PC-3 (cell line): Measurements from ENCODE around the gene PTPRN2.

Source experiments
- EZH2 ChIP-seq: fragments of 300-600 bp; sonication (generic); IDR thresholded peaks from one replicate; pipeline ENCODE4 v1.6.1; 2017; ENCODE audit warnings: antibody characterized with exemption, mild to moderate bottlenecking, low read length; ENCODE audit not compliant: unreplicated experiment
- TF ChIP-seq, protein P1 (sequence below): fragments of 300-600 bp; sonication (generic); conservative IDR thresholded peaks from 2 replicates; pipeline ENCODE4 v1.5.1; 2017; ENCODE audit warnings: antibody characterized with exemption, low read depth, mild to moderate bottlenecking, low read length

GRCh38 chr7:158499082-158499455, 88.6 kb downstream of the PTPRN2 start:
- TF ChIP-seq, protein P1, sequence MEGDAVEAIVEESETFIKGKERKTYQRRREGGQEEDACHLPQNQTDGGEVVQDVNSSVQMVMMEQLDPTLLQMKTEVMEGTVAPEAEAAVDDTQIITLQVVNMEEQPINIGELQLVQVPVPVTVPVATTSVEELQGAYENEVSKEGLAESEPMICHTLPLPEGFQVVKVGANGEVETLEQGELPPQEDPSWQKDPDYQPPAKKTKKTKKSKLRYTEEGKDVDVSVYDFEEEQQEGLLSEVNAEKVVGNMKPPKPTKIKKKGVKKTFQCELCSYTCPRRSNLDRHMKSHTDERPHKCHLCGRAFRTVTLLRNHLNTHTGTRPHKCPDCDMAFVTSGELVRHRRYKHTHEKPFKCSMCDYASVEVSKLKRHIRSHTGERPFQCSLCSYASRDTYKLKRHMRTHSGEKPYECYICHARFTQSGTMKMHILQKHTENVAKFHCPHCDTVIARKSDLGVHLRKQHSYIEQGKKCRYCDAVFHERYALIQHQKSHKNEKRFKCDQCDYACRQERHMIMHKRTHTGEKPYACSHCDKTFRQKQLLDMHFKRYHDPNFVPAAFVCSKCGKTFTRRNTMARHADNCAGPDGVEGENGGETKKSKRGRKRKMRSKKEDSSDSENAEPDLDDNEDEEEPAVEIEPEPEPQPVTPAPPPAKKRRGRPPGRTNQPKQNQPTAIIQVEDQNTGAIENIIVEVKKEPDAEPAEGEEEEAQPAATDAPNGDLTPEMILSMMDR = no peak
- no peak for TF ChIP-seq EZH2
